Subcutaneous adipose tissue (tissue), 4 donors: ENCODE measurements around the gene TMEM271. TPM values are rescaled to one million over a fixed set of nuclear protein-coding genes. Genes with fewer than 3 reads are reported as not detected.

Experiments
- CTCF ChIP-seq: fragments of 450-650 bp; IDR thresholded peaks from one replicate; pipeline ENCODE4 v1.5.1; 2016; ENCODE audit warnings: low read depth, mild to moderate bottlenecking, control low read depth, antibody characterized with exemption, moderate library complexity
- total RNA-seq, 4 donors: library from RNA; depleted of rRNA; stranded (reverse); fragments of >200 nt; gene quantifications; one replicate each; pipeline ENCODE4 v1.1.0, GENCODE V29; 2016

The TMEM271 gene
- total RNA-seq, 4 donors from 2014 or later: not detected

- no peak for TF ChIP-seq CTCF
Measured at GRCh38 chr4:569958-570667, 6.0 kb downstream of the TMEM271 start.

GRCh38 chr4:568962-569361, 7.1 kb downstream of the TMEM271 start:
- TF ChIP-seq CTCF: no peak

- no peak for TF ChIP-seq CTCF
Measured at GRCh38 chr4:568351-568652, 7.8 kb downstream of the TMEM271 start.

GRCh38 chr4:567457-568350, 8.4 kb downstream of the TMEM271 start:
- TF ChIP-seq CTCF: no peak

GRCh38 chr4:566508-567295, 9.4 kb downstream of the TMEM271 start:
- TF ChIP-seq CTCF: no peak

- no peak for TF ChIP-seq CTCF
Measured at GRCh38 chr4:566035-566434, 10.1 kb downstream of the TMEM271 start.

GRCh38 chr4:561426-561825, 14.7 kb downstream of the TMEM271 start:
- no peak for TF ChIP-seq CTCF
